HEK293 (cell line): ENCODE data around the gene APLF.
A peak's percentile ranks its signal among the peaks of the same experiment; 100 is the strongest.

Experiments
- CTCF ChIA-PET: fragments of 350-600 bp; formaldehyde crosslinking; extraction: SDS; loops from one replicate; lab custom pipeline; 2021; ENCODE audit warnings: antibody characterized with exemption; lab: Yijun Ruan, JAX
- POLR2A ChIA-PET: fragments of 300-600 bp; formaldehyde crosslinking; extraction: SDS; loops from one replicate; lab custom pipeline; 2020; ENCODE audit warnings: antibody characterized with exemption, inconsistent platforms; lab: Yijun Ruan, JAX
- H3K27ac ChIP-seq: fragments of 200-500 bp; sonication (Bioruptor generic); 2 replicates; pipeline ENCODE4 v1.5.1; 2014; ENCODE audit warnings: low read depth, low read length, control low read depth, inconsistent platforms; ENCODE audit errors: extremely low read depth
- H3K36me3 ChIP-seq, 2 experiments: fragments of 200-500 bp in 1 of 2; sonication (Bioruptor generic) in 1 of 2; 1 replicate in 1 of 2; 2 replicates in 1 of 2; pipeline ENCODE4 v1.5.1; 2014 to 2017; ENCODE audit warnings: inconsistent platforms in 2 of 2, low read length in 2 of 2; ENCODE audit not compliant: control insufficient read depth in 2 of 2, insufficient read depth in 1 of 2
- H3K4me1 ChIP-seq: fragments of 200-500 bp; sonication (Bioruptor generic); 2 replicates; pipeline ENCODE4 v1.5.1; 2014; ENCODE audit warnings: mild to moderate bottlenecking, low read length, inconsistent platforms; ENCODE audit not compliant: control insufficient read depth, insufficient read depth
- H3K4me3 ChIP-seq: 2 replicates; pipeline ENCODE4 v1.5.1; 2011; ENCODE audit warnings: low read depth, mild to moderate bottlenecking, control low read depth, low read length, moderate library complexity
- H3K9me3 ChIP-seq: fragments of 200-500 bp; sonication (Bioruptor generic); 2 replicates; pipeline ENCODE4 v1.5.1; 2014; ENCODE audit warnings: low read depth, low read length, inconsistent platforms; ENCODE audit not compliant: control insufficient read depth, insufficient read depth
- MZF1 ChIP-seq: fragments of 450-650 bp; formaldehyde crosslinking; IDR thresholded peaks from 2 replicates; pipeline ENCODE4 v1.5.1; 2017; ENCODE audit warnings: missing biosample characterization, missing genetic modification characterization, borderline replicate concordance
- REST ChIP-seq: fragments of 450-650 bp; formaldehyde crosslinking; IDR thresholded peaks from 2 replicates; pipeline ENCODE4 v1.5.1; 2016; ENCODE audit warnings: missing biosample characterization, missing genetic modification characterization
- SCRT1 ChIP-seq: fragments of 450-650 bp; formaldehyde crosslinking; IDR thresholded peaks from 2 replicates; pipeline ENCODE4 v1.5.1; 2016; ENCODE audit warnings: missing biosample characterization, missing genetic modification characterization, borderline replicate concordance
- SCRT2 ChIP-seq: fragments of 450-650 bp; formaldehyde crosslinking; IDR thresholded peaks from 2 replicates; pipeline ENCODE4 v1.5.1; 2016; ENCODE audit warnings: missing biosample characterization, missing genetic modification characterization
- ZBTB11 ChIP-seq: fragments of 450-650 bp; formaldehyde crosslinking; conservative IDR thresholded peaks from 2 replicates; pipeline ENCODE4 v1.5.1; 2016; ENCODE audit warnings: low read depth, missing biosample characterization, missing genetic modification characterization
- ZBTB48 ChIP-seq: fragments of 450-650 bp; formaldehyde crosslinking; IDR thresholded peaks from 2 replicates; pipeline ENCODE4 v1.5.1; 2016; ENCODE audit warnings: missing biosample characterization, missing genetic modification characterization
- ZEB2 ChIP-seq: fragments of 450-650 bp; formaldehyde crosslinking; IDR thresholded peaks from 2 replicates; pipeline ENCODE4 v1.5.1; 2016; ENCODE audit warnings: missing biosample characterization, missing genetic modification characterization
- ZFP41 ChIP-seq: fragments of 450-650 bp; formaldehyde crosslinking; IDR thresholded peaks from 2 replicates; pipeline ENCODE4 v1.5.1; 2016; ENCODE audit warnings: missing biosample characterization, missing genetic modification characterization, borderline replicate concordance
- ZNF398 ChIP-seq: fragments of 450-650 bp; formaldehyde crosslinking; IDR thresholded peaks from 2 replicates; pipeline ENCODE4 v1.5.1; 2017; ENCODE audit warnings: missing biosample characterization, missing genetic modification characterization
- ZNF501 ChIP-seq: fragments of 450-650 bp; formaldehyde crosslinking; IDR thresholded peaks from 2 replicates; pipeline ENCODE4 v1.5.1; 2016; ENCODE audit warnings: missing biosample characterization, missing genetic modification characterization
- ZNF510 ChIP-seq: fragments of 450-650 bp; formaldehyde crosslinking; IDR thresholded peaks from 2 replicates; pipeline ENCODE4 v1.5.1; 2018; ENCODE audit warnings: mild to moderate bottlenecking, missing genetic modification characterization, missing biosample characterization; ENCODE audit not compliant: insufficient replicate concordance
- ZNF623 ChIP-seq: fragments of 450-650 bp; formaldehyde crosslinking; IDR thresholded peaks from 2 replicates; pipeline ENCODE4 v1.5.1; 2016; ENCODE audit warnings: missing biosample characterization, missing genetic modification characterization
- ZNF677 ChIP-seq: fragments of 450-650 bp; IDR thresholded peaks from 2 replicates; pipeline ENCODE4 v1.5.0; 2018; ENCODE audit warnings: missing biosample characterization, mild to moderate bottlenecking, missing genetic modification characterization, moderate library complexity
- ZNF776 ChIP-seq: fragments of 450-650 bp; formaldehyde crosslinking; IDR thresholded peaks from 2 replicates; pipeline ENCODE4 v1.5.0; 2017; ENCODE audit warnings: missing biosample characterization, missing genetic modification characterization, borderline replicate concordance
- ZSCAN30 ChIP-seq: fragments of 450-650 bp; IDR thresholded peaks from 2 replicates; pipeline ENCODE4 v1.5.1; 2018; ENCODE audit warnings: missing biosample characterization, mild to moderate bottlenecking, missing genetic modification characterization, moderate library complexity
- TF ChIP-seq, protein P1 (sequence below): fragments of 450-650 bp; formaldehyde crosslinking; IDR thresholded peaks from 2 replicates; pipeline ENCODE4 v1.5.1; 2016; ENCODE audit warnings: missing biosample characterization, missing genetic modification characterization

Gene APLF

GRCh38 chr2:68623820-68624219 is 156.4 kb downstream of the APLF start:
- Histone ChIP-seq H3K36me3 (no peaks in the 10 kb centered on the region), H3K4me3 (no peak overlapping the region), H3K4me1 (no peaks in the 10 kb centered on the region), H3K27ac (no peak overlapping the region), H3K9me3 (no peaks in the 10 kb centered on the region)
- CTCF ChIA-PET = no interaction called here
- TF ChIP-seq ZNF677 (tag by site-specific recombination) (no peak), ZEB2 (no peak), ZFP41 (tag by site-specific recombination) (no peak), ZNF398 (tag by site-specific recombination) (no peak), ZSCAN30 (tag by site-specific recombination) (no peak), ZNF510 (tag by site-specific recombination) (no peak), ZBTB48 (tag by site-specific recombination) (no peak), REST (tag by site-specific recombination) (no peak), MZF1 (no peak), ZNF501 (tag by site-specific recombination) (no peak), ZBTB11 (tag by site-specific recombination) (no peak), ZNF623 (tag by site-specific recombination) (no peak)
- TF ChIP-seq, protein P1, sequence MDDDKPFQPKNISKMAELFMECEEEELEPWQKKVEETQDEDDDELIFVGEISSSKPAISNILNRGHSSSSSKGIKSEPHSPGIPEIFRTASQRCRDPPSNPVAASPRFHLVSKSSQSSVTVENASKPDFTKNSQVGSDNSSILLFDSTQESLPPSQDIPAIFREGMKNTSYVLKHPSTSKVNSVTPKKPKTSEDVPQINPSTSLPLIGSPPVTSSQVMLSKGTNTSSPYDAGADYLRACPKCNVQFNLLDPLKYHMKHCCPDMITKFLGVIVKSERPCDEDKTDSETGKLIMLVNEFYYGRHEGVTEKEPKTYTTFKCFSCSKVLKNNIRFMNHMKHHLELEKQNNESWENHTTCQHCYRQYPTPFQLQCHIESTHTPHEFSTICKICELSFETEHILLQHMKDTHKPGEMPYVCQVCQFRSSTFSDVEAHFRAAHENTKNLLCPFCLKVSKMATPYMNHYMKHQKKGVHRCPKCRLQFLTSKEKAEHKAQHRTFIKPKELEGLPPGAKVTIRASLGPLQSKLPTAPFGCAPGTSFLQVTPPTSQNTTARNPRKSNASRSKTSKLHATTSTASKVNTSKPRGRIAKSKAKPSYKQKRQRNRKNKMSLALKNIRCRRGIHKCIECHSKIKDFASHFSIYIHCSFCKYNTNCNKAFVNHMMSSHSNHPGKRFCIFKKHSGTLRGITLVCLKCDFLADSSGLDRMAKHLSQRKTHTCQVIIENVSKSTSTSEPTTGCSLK (tag by site-specific recombination) = no peak
- POLR2A ChIA-PET = no interaction called here

DNA sequence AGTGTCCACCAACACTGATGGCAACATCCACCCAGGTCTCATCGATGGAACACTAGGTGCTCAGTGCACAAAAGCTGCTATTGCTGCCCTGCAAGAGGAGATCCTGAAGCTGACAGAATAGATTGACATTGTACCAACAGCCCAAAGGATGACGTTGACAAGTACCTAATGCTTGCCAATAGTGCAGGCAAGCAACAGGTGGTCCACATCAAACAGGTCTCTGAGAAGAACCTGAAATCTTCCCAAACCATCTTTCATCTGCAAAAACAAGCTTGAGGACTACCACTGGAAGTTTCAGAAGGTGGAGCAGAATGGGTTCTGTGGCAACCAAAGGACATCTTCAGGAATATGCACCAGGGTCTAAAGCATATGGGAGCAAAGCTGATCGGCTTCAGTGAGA is 160.2 kb downstream of the APLF start:
- POLR2A ChIA-PET = no interaction called here
- CTCF ChIA-PET = interaction anchor here (0.9 to 1.1 kb wide), 2 partner anchors 33 to 80 kb away, joined by 3 to 4 read pairs; no protein-coding TSS in a partner anchor
- no peaks in the 10 kb centered on the region for H3K36me3 ChIP-seq
- no peaks in the 10 kb centered on the region for H3K4me1 ChIP-seq
- peak; percentile 49; the same call in 1 of the 2 replicates for TF ChIP-seq SCRT1
- peak; percentile 91 for TF ChIP-seq SCRT2 (tag by site-specific recombination)
- no peak for TF ChIP-seq ZNF776
- no peak overlapping the region for H3K4me3 ChIP-seq
- H3K27ac ChIP-seq = no peak overlapping the region
- H3K9me3 ChIP-seq = no peaks in the 10 kb centered on the region
